ENCODE results near the gene PGLYRP3. TPM values are rescaled to one million over a fixed set of nuclear protein-coding genes. Genes with fewer than 3 reads are reported as not detected.

Gene PGLYRP3
- total RNA-seq, 2 donors from 2014 or later = not detected

- DNase-seq (ENCODE audit: low spot score) = peak; percentile 57
- 2% methylated on average over 4 of the region's 4 CpGs for WGBS
- Histone ChIP-seq H3K36me3 (no peaks in the 10 kb centered on the region), H3K4me1 (replicated peaks) (no peaks in the 10 kb centered on the region), H3K9me3 (no peaks in the 10 kb centered on the region), H3K4me3 (no peak overlapping the region), H3K27ac (no peak overlapping the region), H3K27me3 (replicated peaks; ENCODE audit: insufficient read depth) (no peaks in the 10 kb centered on the region)
- TF ChIP-seq POLR2AphosphoS5 (IDR thresholded peaks at IDR 0.05) (peak; percentile 26), POLR2A (IDR thresholded peaks at IDR 0.05) (no peak), CTCF (IDR thresholded peaks at IDR 0.05) (peak; percentile 69 to 85 (median 82))
- intact Hi-C loops (cut with DNase I) = loop anchor here (1.0 to 5.0 kb wide), 2 partner anchors 143 to 215 kb away; partner anchors contain the start of gene S100A2
Measured at GRCh38 chr1:153352523-153352922, 39.8 kb upstream of the PGLYRP3 start.

GRCh38 chr1:153350321-153350957 lies 37.7 kb upstream of the PGLYRP3 start:
- TF ChIP-seq CTCF (IDR thresholded peaks at IDR 0.05) = no peak
- TF ChIP-seq POLR2AphosphoS5 (IDR thresholded peaks at IDR 0.05) = no peak
- TF ChIP-seq POLR2A (IDR thresholded peaks at IDR 0.05) = no peak
- no peak for DNase-seq (ENCODE audit: low spot score)
- no peaks in the 10 kb centered on the region for H3K4me1 ChIP-seq (replicated peaks)
- intact Hi-C loops (cut with DNase I) = loop anchor here (5.0 kb wide), 1 partner anchor 217 kb away; the partner anchor contains the start of gene S100A2
- H3K27me3 ChIP-seq (replicated peaks; ENCODE audit: insufficient read depth) = no peaks in the 10 kb centered on the region
- no peaks in the 10 kb centered on the region for H3K9me3 ChIP-seq
- no peak overlapping the region for H3K27ac ChIP-seq
- no peak overlapping the region for H3K4me3 ChIP-seq
- 50% methylated on average over 1 of the region's 1 CpG for WGBS
- no peaks in the 10 kb centered on the region for H3K36me3 ChIP-seq

DNA sequence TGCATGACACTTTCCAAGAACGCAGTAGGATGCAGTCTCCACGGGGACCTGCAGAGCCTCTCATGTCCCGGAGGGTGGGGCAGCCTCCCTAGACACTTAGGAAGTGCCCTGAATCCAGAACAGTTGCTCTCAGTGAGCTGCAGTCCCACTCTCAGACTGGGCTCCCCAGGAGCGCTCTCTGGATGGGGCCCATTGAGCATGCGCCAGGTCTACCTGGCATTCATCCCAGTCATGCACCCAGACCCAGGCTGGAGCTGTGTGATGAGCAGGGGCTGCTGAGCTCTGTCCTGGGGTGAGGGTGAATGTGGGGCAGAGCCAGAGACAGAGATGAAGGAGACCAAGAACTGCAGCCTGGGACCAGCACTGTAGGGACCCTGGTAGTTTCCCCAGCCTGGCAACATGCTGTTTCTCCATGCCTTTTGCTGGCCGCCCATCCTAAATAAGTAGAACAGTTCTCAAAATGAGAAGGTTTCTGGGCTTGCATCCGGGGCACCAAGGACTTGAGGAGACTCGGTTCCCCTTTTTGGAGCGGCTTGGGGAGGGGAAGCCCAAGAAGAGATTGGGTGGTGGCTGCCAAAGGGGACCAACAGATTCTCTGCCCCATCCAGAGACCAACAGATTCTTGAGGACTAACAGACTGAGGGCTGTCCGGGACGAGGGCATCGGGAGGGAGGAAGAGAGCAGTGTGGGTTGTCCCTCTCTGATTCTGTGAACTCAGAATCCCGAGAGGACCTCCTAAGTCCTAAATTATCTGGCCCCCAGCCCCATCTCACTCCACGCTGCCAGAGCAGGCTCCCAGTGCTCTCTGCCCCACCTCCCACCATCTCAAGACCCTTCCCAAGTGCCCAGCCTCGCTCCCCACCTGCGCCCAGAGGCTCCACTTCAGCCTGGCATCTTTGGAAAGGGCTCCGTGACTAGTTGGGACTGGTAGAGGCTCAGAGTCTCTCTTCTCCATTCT lies 36.9 kb upstream of the PGLYRP3 start:
- no peaks in the 10 kb centered on the region for H3K36me3 ChIP-seq
- no peak overlapping the region for H3K27ac ChIP-seq
- no peaks in the 10 kb centered on the region for H3K9me3 ChIP-seq
- H3K4me1 ChIP-seq (replicated peaks) = no peaks in the 10 kb centered on the region
- DNase-seq (ENCODE audit: low spot score) = no peak
- 62% methylated on average over 17 of the region's 17 CpGs for WGBS
- no peaks in the 10 kb centered on the region for H3K27me3 ChIP-seq (replicated peaks; ENCODE audit: insufficient read depth)
- H3K4me3 ChIP-seq = no peak overlapping the region
- intact Hi-C loops (cut with DNase I) = loop anchor here (5.0 kb wide), 1 partner anchor 218 kb away; the partner anchor contains the start of gene S100A2
- no peak for TF ChIP-seq POLR2AphosphoS5 (IDR thresholded peaks at IDR 0.05)
- TF ChIP-seq POLR2A (IDR thresholded peaks at IDR 0.05) = no peak
- TF ChIP-seq CTCF (IDR thresholded peaks at IDR 0.05) = no peak

DNA sequence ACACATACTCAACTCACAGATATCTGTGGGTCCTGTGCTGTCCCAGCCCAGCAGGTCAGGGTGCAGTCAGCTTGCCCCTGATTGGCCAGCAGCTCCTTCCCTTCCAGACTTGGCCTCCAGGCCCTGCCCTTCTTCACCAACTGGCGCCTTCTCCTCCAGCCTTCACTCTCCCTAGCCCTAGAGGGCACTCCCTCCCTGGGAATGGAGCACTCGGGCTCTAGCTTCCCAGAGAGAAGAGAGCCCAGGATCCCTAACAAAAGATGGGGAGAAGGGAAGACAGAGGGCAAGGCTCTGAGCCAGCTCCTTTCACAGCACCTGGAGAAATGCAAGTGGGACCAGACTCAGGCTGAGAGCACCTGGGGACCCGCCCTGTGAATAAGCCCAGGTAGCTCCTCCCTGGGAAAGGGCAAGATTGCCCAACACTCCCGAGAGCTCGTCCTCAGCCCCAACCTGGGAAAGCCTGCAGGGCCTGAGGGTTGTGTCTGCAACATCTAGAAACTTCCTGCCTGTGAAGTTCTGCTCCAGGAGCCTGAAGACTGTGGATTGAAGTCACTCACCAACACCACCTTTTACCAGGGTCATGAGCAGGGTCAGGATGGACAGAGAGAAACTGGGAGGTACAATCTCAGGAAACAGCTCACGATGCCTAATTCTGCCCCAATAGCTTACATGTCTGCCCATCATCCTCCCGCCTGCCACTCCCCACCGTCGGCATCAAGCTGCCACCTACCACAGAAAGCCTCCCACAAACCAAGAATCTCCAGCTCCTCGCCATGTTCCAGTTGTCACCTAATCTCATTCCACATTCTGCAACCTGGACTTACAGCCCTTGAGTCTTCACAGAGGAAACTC lies 36.0 kb upstream of the PGLYRP3 start, which contains the start of gene PGLYRP4:
TSS of gene PGLYRP4 (minus strand) at position 331 of the 852 bp plus-strand sequence. CDS start 909 bp downstream, outside the sequence.
- H3K27me3 ChIP-seq (replicated peaks; ENCODE audit: insufficient read depth) = no peaks in the 10 kb centered on the region
- no peak within 1 kb of the TSS for H3K27ac ChIP-seq
- intact Hi-C loops (cut with DNase I) = no loop called here
- H3K4me3 ChIP-seq = no peak within 1 kb of the TSS
- H3K36me3 ChIP-seq = no peaks in the 10 kb centered on the region
- DNase-seq (ENCODE audit: low spot score) = no peak
- TF ChIP-seq POLR2A (IDR thresholded peaks at IDR 0.05) (no peak), CTCF (IDR thresholded peaks at IDR 0.05) (no peak), POLR2AphosphoS5 (IDR thresholded peaks at IDR 0.05) (no peak)
- H3K4me1 ChIP-seq (replicated peaks) = no peaks in the 10 kb centered on the region
- H3K9me3 ChIP-seq = no peaks in the 10 kb centered on the region
- WGBS = 68% methylated on average over 10 of the region's 10 CpGs

All from prostate gland (tissue), 2 donors.